HCT116 (cell line): ENCODE results near the gene POU3F1. TPM values are rescaled to one million over a fixed set of nuclear protein-coding genes. Genes with fewer than 3 reads are reported as not detected.

Experiments used
- ATAC-seq: fragments of 200-7000 bp; cut with Tn5 transposase; 2 replicates; pipeline ENCODE4 v1.9.1; 2020; ENCODE audit warnings: mild to moderate bottlenecking, moderate library complexity
- BruUV-seq: library from RNA; stranded (reverse); fragments of 400-500 nt; replicated peaks from 2 replicates; lab custom pipeline; 2021; lab: Mats Ljungman, UMichigan
- CTCF ChIA-PET: fragments of 300-600 bp; sonication (Branson Sonifier 250); formaldehyde crosslinking; loops from one replicate; lab custom pipeline; 2021; ENCODE audit warnings: antibody characterized with exemption; lab: Charles Lee
- POLR2A ChIA-PET: fragments of 300-600, 350-600 bp; sonication (Branson Sonifier 250); formaldehyde crosslinking; loops from one replicate; lab custom pipeline; 2021; ENCODE audit warnings: antibody characterized with exemption; lab: Charles Lee
- RAD21 ChIA-PET, 2 experiments: fragments of 300-600 bp; sonication (Branson Sonifier 250); formaldehyde crosslinking; loops; one replicate each; lab custom pipeline; 2023; ENCODE audit warnings: low total read pairs in 2 of 2; ENCODE audit not compliant: uncharacterized antibody in 2 of 2, unreplicated experiment in 2 of 2, low non-redundant PET in 1 of 2; lab: Charles Lee
- DNase-seq: peaks from one replicate; pipeline ENCODE4 v3.0.0-alpha.2; 2010; ENCODE audit warnings: low read depth, low spot score
- H2AFZ ChIP-seq: fragments of 200-600 bp; shearing (Covaris generic), sonication (generic); 2 replicates; pipeline ENCODE4 v1.6.1; 2017; ENCODE audit warnings: low read depth, mixed run types, mixed read lengths, antibody characterized with exemption, low read length; ENCODE audit not compliant: poor library complexity, severe bottlenecking
- H3K27ac ChIP-seq: 2 replicates; pipeline ENCODE4 v1.5.1; 2012; ENCODE audit warnings: low read depth, low read length
- H3K27me3 ChIP-seq: fragments of 200-600 bp; sonication (generic); 2 replicates; pipeline ENCODE4 v1.6.1; 2016; ENCODE audit warnings: mixed run types, low read length, mixed read lengths; ENCODE audit not compliant: insufficient read depth
- H3K36me3 ChIP-seq, 2 experiments: fragments of 200-500 bp in 1 of 2; fragments of 200-600 bp in 1 of 2; sonication (Bioruptor generic) in 1 of 2; sonication (generic) in 1 of 2; 2 replicates each; pipeline versions ENCODE4 v1.5.1 to v1.6.1; 2014 to 2016; ENCODE audit warnings: low read length in 2 of 2, inconsistent platforms in 1 of 2, mixed read lengths in 1 of 2, mixed run types in 1 of 2; ENCODE audit not compliant: insufficient read depth in 2 of 2, control insufficient read depth in 1 of 2
- H3K4me1 ChIP-seq, 2 experiments: fragments of 200-600 bp in 1 of 2; sonication (generic) in 1 of 2; 2 replicates each; pipeline versions ENCODE4 v1.5.1 to v1.6.1; 2012 to 2017; ENCODE audit warnings: low read length in 2 of 2, inconsistent platforms in 1 of 2, mild to moderate bottlenecking in 1 of 2, mixed read lengths in 1 of 2, mixed run types in 1 of 2, moderate library complexity in 1 of 2; ENCODE audit not compliant: insufficient read depth in 2 of 2, control insufficient read depth in 1 of 2
- H3K4me2 ChIP-seq: fragments of 200-600 bp; sonication (generic); 2 replicates; pipeline ENCODE4 v1.6.1; 2017; ENCODE audit warnings: mixed run types, low read length, mixed read lengths
- H3K4me3 ChIP-seq, 2 experiments: fragments of 200-600 bp in 1 of 2; sonication (generic) in 1 of 2; replicated peaks in 1 of 2; 2 replicates each; pipeline ENCODE4 v1.5.1; 2011 to 2016; ENCODE audit warnings: low read length in 2 of 2, control low read depth in 1 of 2, low read depth in 1 of 2, mild to moderate bottlenecking in 1 of 2, mixed read lengths in 1 of 2, mixed run types in 1 of 2
- H3K79me2 ChIP-seq: fragments of 200-600 bp; sonication (generic); 2 replicates; pipeline ENCODE4 v1.6.1; 2017; ENCODE audit warnings: mild to moderate bottlenecking, mixed run types, low read length, moderate library complexity, mixed read lengths; ENCODE audit not compliant: insufficient read depth
- H3K9ac ChIP-seq: fragments of 200-600 bp; sonication (generic); 2 replicates; pipeline ENCODE4 v1.6.1; 2016; ENCODE audit warnings: low read length, mixed read lengths
- H3K9me2 ChIP-seq: fragments of 200-600 bp; sonication (generic), shearing (Covaris generic); 2 replicates; pipeline ENCODE4 v1.6.1; 2017; ENCODE audit warnings: mixed run types, mild to moderate bottlenecking, moderate library complexity; ENCODE audit not compliant: insufficient read depth
- H3K9me3 ChIP-seq, 2 experiments: fragments of 200-500 bp in 1 of 2; fragments of 200-600 bp in 1 of 2; sonication (Bioruptor generic) in 1 of 2; sonication (generic) in 1 of 2; 2 replicates each; pipeline ENCODE4 v1.6.1; 2014 to 2017; ENCODE audit warnings: low read length in 2 of 2, mixed read lengths in 2 of 2, inconsistent platforms in 1 of 2, low read depth in 1 of 2, mild to moderate bottlenecking in 1 of 2, mixed run types in 1 of 2, moderate library complexity in 1 of 2; ENCODE audit not compliant: control insufficient read depth in 1 of 2, insufficient read depth in 1 of 2
- H4K20me1 ChIP-seq: fragments of 200-600 bp; sonication (generic), shearing (Covaris generic); 2 replicates; pipeline ENCODE4 v1.6.1; 2017; ENCODE audit warnings: mixed run types, mild to moderate bottlenecking, moderate library complexity; ENCODE audit not compliant: insufficient read depth
- CEBPB ChIP-seq: IDR thresholded peaks from 2 replicates; pipeline ENCODE4 v1.6.1; 2012; ENCODE audit warnings: low read depth
- CTCF ChIP-seq, 3 experiments: fragments of 200-600 bp in 1 of 3; sonication (generic) in 1 of 3; IDR thresholded peaks in 2 of 3; conservative IDR thresholded peaks in 1 of 3; 2 replicates each; pipeline ENCODE4 v1.5.1; 2012 to 2017; ENCODE audit warnings: low read depth in 2 of 3, low read length in 2 of 3, antibody characterized with exemption in 1 of 3, borderline replicate concordance in 1 of 3, control low read depth in 1 of 3, mild to moderate bottlenecking in 1 of 3, mixed read lengths in 1 of 3, mixed run types in 1 of 3, moderate library complexity in 1 of 3; ENCODE audit not compliant: insufficient read depth in 1 of 3
- ELF1 ChIP-seq: IDR thresholded peaks from 2 replicates; pipeline ENCODE4 v1.6.1; 2012; ENCODE audit warnings: low read depth, borderline replicate concordance
- EZH2phosphoT487 ChIP-seq: fragments of 200-600 bp; IDR thresholded peaks from 2 replicates; pipeline ENCODE4 v1.6.1; 2018; ENCODE audit warnings: antibody characterized with exemption, borderline replicate concordance
- FOSL1 ChIP-seq: IDR thresholded peaks from 2 replicates; pipeline ENCODE4 v1.6.1; 2012; ENCODE audit warnings: low read depth
- POLR2AphosphoS5 ChIP-seq: IDR thresholded peaks from 2 replicates; pipeline ENCODE4 v1.6.1; 2011; ENCODE audit warnings: mild to moderate bottlenecking, low read depth, low read length, moderate library complexity
- RAD21 ChIP-seq: IDR thresholded peaks from 2 replicates; pipeline ENCODE4 v1.6.1; 2012; ENCODE audit warnings: low read depth, mild to moderate bottlenecking
- SIN3A ChIP-seq: IDR thresholded peaks from 2 replicates; pipeline ENCODE4 v1.6.1; 2012; ENCODE audit warnings: low read depth
- SP1 ChIP-seq: IDR thresholded peaks from 2 replicates; pipeline ENCODE4 v1.6.1; 2012; ENCODE audit warnings: low read depth
- TCF7L2 ChIP-seq: IDR thresholded peaks from 2 replicates; pipeline ENCODE4 v1.7.0; 2011; ENCODE audit warnings: borderline replicate concordance, inconsistent platforms; ENCODE audit not compliant: insufficient read depth, insufficient read length; ENCODE audit errors: extremely low read depth
- YY1 ChIP-seq: IDR thresholded peaks from 2 replicates; pipeline ENCODE4 v1.6.1; 2011; ENCODE audit warnings: low read length, low read depth, moderate library complexity, mild to moderate bottlenecking; ENCODE audit not compliant: insufficient replicate concordance; ENCODE audit errors: extremely low read depth
- ZFX ChIP-seq: fragments of 450-650 bp; IDR thresholded peaks from 2 replicates; pipeline ENCODE4 v1.6.1; 2017
- intact Hi-C: fragments of 100-400 bp; cut with micrococcal nuclease; formaldehyde crosslinking; loops from 2 replicates; pipeline ENCODE4 v1.10.0; 2022
- total RNA-seq: library from RNA; stranded (reverse); gene quantifications from one replicate; pipeline ENCODE4 v1.2.1, GENCODE V29; 2021; ENCODE audit not compliant: unreplicated experiment

POU3F1 gene
- total RNA-seq, 1 experiment from 2014 or later, result not detected

- H3K9me3 ChIP-seq, result no peaks in the 10 kb centered on the region
- H3K4me3 ChIP-seq, result peak overlapping the region; percentile 80 to 88
- no peaks in the 10 kb centered on the region for H3K9me2 ChIP-seq
- DNase-seq (no peak), ATAC-seq (no peak)
- H3K4me2 ChIP-seq, result peak overlapping the region; percentile 82
- intact Hi-C loops, result no loop called here
- H3K36me3 ChIP-seq, result peaks cover under 1 to 6% of the 10 kb centered on the region in 2 experiments; a peak in 2 of 4 replicates
- CTCF ChIA-PET, result no interaction called here
- no peak for TF ChIP-seq SP1
- TF ChIP-seq RAD21, result no peak
- TF ChIP-seq, all 23 proteins: peak for 0
- Histone ChIP-seq H3K4me1 (peaks cover 48 to 67% of the 10 kb centered on the region in 2 experiments), H3K27ac (peak overlapping the region; percentile 49), H3K9ac (peak overlapping the region; percentile 74), H4K20me1 (no peaks in the 10 kb centered on the region), H3K79me2 (peaks cover 53% of the 10 kb centered on the region), H2AFZ (no peak overlapping the region), H3K27me3 (no peaks in the 10 kb centered on the region)
- BruUV-seq, result no TSS peak
- RAD21 ChIA-PET, result interaction anchor here in 1 of 2 experiments (0.7 kb wide), 1 partner anchor 9 kb away, joined by 5 read pairs; no protein-coding TSS in a partner anchor
- POLR2A ChIA-PET, result interaction anchor here (1.2 kb wide), 1 partner anchor 9 kb away, joined by 3 read pairs; the partner anchor contains the start of gene UTP11
These were observed 43.0 kb downstream of the POU3F1 start for GRCh38 chr1:38003261-38004250.

- Histone ChIP-seq H4K20me1 (no peaks in the 10 kb centered on the region), H2AFZ (no peak overlapping the region), H3K27me3 (no peaks in the 10 kb centered on the region), H3K4me1 (peaks cover 45 to 64% of the 10 kb centered on the region in 2 experiments), H3K79me2 (peaks cover 53% of the 10 kb centered on the region), H3K9ac (peak overlapping the region; percentile 60), H3K9me3 (no peaks in the 10 kb centered on the region), H3K27ac (peak overlapping the region; percentile 83), H3K9me2 (no peaks in the 10 kb centered on the region), H3K36me3 (peaks cover 13 to 18% of the 10 kb centered on the region in 2 experiments; a peak in 3 of 4 replicates), H3K4me2 (peak overlapping the region; percentile 87), H3K4me3 (peak overlapping the region; percentile 17 to 45)
- RAD21 ChIA-PET, result no interaction called here
- intact Hi-C loops, result no loop called here
- ATAC-seq, result peak; percentile 33
- no peak for DNase-seq
- CTCF ChIA-PET, result interaction anchor here (1.4 kb wide), 1 partner anchor 18 kb away, joined by 5 read pairs; no protein-coding TSS in a partner anchor
- POLR2A ChIA-PET, result interaction anchor here (1.0 to 1.7 kb wide), 2 partner anchors 9 to 11 kb away, joined by 3 to 7 read pairs; partner anchors contain the start of gene UTP11
- no TSS peak for BruUV-seq
- TF ChIP-seq EZH2phosphoT487 (no peak), CEBPB (no peak), CTCF (IDR thresholded peaks at IDR 0.05 in 2 of 3, conservative IDR thresholded peaks at IDR 0.05 in 1 of 3; ENCODE audit: borderline replicate concordance in 1 of 3, insufficient read depth in 1 of 3, low read depth in 2 of 3, low read length in 2 of 3) (no peak), FOSL1 (no peak), POLR2AphosphoS5 (peak; percentile 9; the same call in 1 of the 2 replicates), TCF7L2 (peak; percentile 89), YY1 (no peak), ZFX (no peak), SIN3A (no peak), ELF1 (no peak), SP1 (no peak)
These were observed 45.8 kb downstream of the POU3F1 start for GRCh38 chr1:38000529-38001455.
